Embryonic facial prominence (tissue), 1 donor: ENCODE results near the gene STXBP1.

Experiments
- DNase-seq: peaks from one replicate; pipeline ENCODE4 v3.0.0-alpha.2; 2016; ENCODE audit errors: extremely low spot score

STXBP1 gene

DNA sequence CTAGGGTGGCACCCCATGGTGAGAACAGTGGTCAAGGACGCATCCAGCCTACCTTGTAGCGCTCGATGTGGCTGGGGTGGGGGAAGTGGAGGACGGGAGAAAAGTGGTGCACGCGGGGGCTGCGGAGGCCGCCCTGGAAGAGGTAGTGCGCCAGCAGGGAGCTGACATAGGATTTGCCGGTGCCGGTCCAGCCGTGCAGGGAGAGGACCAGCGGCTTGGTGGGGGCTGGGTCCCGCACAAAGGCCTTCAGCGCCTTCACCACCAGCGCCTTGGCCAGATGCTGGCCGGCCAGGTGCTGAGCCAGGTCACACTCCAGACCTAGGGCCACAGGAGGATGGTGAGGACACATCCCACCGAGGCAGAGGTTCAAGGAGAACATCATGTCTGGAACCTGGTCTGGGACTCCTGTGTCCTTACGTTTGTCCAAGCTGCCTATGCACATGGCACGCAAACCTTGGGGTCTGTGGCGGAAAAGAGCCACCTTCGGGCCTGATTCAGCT, 122.2 kb downstream of the STXBP1 start:
- no peak for DNase-seq

DNA sequence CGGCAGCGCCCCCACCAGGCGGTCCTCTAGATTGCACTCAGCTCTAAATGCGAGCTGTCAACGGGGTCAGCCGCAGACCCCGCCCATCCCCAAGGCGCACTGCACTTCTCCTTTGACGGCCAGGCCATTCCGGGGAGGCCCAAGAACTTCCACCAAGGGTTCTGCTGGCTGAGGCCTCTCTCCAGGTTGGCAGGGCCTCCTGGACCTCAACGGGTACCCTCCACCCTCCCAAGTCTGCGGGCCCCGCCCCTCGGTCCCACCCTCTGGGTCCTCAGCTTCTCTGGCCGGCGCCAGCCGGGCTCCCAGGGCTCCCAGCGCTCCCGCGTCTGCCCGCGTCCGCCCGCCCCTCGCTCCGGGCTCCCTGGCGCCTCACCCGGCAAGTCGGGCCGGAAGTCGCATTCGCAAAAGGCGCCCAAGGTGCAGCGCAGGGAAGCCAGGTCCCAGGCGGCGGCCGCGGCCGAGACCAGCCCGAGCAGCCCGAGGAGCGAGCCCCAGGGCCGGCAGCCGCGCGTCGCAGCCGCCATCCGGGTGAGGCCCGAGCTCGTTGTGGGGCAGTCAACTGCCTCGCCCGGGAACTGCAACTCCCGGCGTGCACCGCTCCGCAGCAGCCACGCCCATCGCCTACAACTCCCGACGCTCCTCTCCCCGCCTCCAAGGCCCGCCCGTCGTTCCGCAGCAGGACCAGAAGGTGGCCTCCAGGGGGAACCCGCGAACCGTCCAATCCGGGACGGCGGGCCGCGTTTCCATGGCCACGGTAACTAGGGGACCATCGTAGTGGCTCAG, 122.9 kb downstream of the STXBP1 start, which contains the start of gene TOR2A:
Gene TOR2A (minus strand): TSS at position 548 of the 783 bp plus-strand sequence. CDS start 24 bp downstream, at position 524.
- peak; percentile 98 for DNase-seq

- no peak for DNase-seq
Measured at GRCh38 chr9:127735530-127736185, 123.6 kb downstream of the STXBP1 start.

DNA sequence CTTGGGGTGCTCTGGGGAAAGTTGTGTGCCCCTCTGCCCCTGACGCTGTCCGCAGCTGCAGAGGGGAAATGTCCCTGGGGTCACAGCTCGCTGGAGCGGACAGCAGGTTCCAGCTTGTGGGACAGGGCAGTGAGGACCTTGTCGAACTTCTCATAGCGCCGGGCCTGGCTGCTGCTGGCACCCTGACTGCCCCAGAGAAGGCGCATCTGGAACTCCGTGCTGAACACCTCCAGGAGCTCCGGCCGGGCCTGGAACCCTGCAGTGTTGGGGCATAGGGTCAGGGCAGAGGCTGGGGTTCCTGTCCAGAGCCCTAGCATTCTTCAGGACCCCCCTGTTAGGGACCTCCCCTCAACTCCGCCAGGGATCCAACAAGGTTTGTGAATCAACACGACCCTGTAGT, 126.6 kb downstream of the STXBP1 start:
- DNase-seq, result no peak

DNA sequence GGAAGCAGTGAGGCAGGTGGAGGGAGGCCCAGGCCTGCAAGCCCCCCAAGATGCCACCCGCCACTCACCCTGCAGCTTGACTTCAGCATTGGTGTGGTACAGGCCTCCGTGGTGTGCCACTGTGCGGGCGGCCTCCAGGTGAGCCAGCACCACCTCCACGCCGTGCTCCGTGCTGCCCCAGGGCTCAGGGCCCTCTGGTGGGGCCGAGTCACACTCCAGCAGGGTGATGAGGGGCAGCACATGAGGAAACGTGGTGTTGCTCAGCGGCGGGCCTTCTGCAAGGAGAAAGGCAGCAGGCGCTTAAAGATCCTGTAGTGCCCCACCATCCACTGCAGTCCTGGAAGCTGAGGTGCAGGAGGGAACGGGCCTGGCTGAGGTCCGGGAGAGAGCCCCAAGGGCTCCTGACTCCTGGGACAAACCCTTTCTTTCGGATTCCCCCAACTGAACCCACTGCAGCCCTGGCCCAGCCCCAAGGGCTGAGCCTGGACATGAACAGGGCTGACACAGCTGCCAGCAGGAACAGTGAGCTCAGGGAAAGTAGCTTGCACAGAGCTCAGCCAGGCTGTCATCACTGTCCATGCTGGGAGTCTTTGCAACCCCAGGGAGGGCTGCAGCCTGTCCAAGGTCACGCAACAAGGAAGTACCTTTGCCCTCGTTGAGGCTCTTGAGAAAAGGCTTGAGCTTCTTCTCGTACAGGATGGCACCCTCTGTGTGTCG, 127.7 kb downstream of the STXBP1 start:
- no peak for DNase-seq

- no peak for DNase-seq
Measured at GRCh38 chr9:127741831-127742434, 129.9 kb downstream of the STXBP1 start.
